B cell (primary cell): ENCODE measurements around the gene AHNAK. TPM values are rescaled to one million over a fixed set of nuclear protein-coding genes. Genes with fewer than 3 reads are reported as not detected.

ENCODE experiments used
- ATAC-seq: fragments of 200-7000 bp; cut with Tn5 transposase; one replicate; pipeline ENCODE4 v1.10.0; 2021; ENCODE audit warnings: low read depth, mild to moderate bottlenecking, moderate number of reproducible peaks, moderate library complexity
- CTCF ChIA-PET: fragments of 350-600 bp; sonication (Branson Sonifier 250); formaldehyde crosslinking; loops from one replicate; lab custom pipeline; 2021; ENCODE audit warnings: antibody characterized with exemption, inconsistent platforms; lab: Charles Lee
- POLR2A ChIA-PET: fragments of 350-600 bp; sonication (Branson Sonifier 250); formaldehyde crosslinking; loops from one replicate; lab custom pipeline; 2021; ENCODE audit warnings: antibody characterized with exemption; lab: Charles Lee
- DNase-seq: peaks from one replicate; pipeline ENCODE4 v3.0.0; 2013
- H2AFZ ChIP-seq: 2 replicates; pipeline ENCODE4 v1.6.1; 2012; ENCODE audit warnings: mild to moderate bottlenecking, low read depth, low read length; ENCODE audit not compliant: insufficient read depth, poor library complexity, severe bottlenecking
- H3K27ac ChIP-seq, 2 donors: 1 replicate in 1 of 2; 2 replicates in 1 of 2; pipeline ENCODE4 v1.5.1; 2012 to 2013; ENCODE audit warnings: low read length in 2 of 2, mild to moderate bottlenecking in 2 of 2, moderate library complexity in 1 of 2
- H3K27me3 ChIP-seq, 4 experiments: fragments of 200-600 bp in 1 of 4; sonication (generic) in 1 of 4; replicated peaks in 1 of 4; 1 replicate in 2 of 4; 2 replicates in 2 of 4; pipeline versions ENCODE4 v1.6.1 to v1.7.0; 2013 to 2016; ENCODE audit warnings: low read length in 3 of 4, mild to moderate bottlenecking in 2 of 4, mixed read lengths in 1 of 4, moderate library complexity in 1 of 4; ENCODE audit not compliant: insufficient read depth in 4 of 4, control insufficient read depth in 3 of 4; ENCODE audit errors: control extremely low read depth in 1 of 4
- H3K36me3 ChIP-seq, 2 experiments: replicated peaks in 1 of 2; 1 replicate in 1 of 2; 2 replicates in 1 of 2; pipeline versions ENCODE4 v1.6.1 to v1.7.1; 2013; ENCODE audit warnings: low read length in 1 of 2; ENCODE audit not compliant: insufficient read depth in 2 of 2, control insufficient read depth in 1 of 2; ENCODE audit errors: control extremely low read depth in 1 of 2, extremely low read depth in 1 of 2
- H3K4me1 ChIP-seq, 2 donors: fragments of 200-600 bp in 1 of 2; sonication (generic) in 1 of 2; 1 replicate in 1 of 2; 2 replicates in 1 of 2; pipeline versions ENCODE4 v1.5.1 to v1.6.1; 2013 to 2017; ENCODE audit warnings: low read length in 2 of 2; ENCODE audit not compliant: control insufficient read depth in 2 of 2, insufficient read depth in 2 of 2
- H3K4me2 ChIP-seq: replicated peaks from 2 replicates; pipeline ENCODE3; 2012; ENCODE audit warnings: mild to moderate bottlenecking, low read depth, low read length; ENCODE audit not compliant: poor library complexity, severe bottlenecking
- H3K4me3 ChIP-seq, 5 experiments: fragments of 200-600 bp in 1 of 5; sonication (generic) in 1 of 5; 1 replicate in 3 of 5; 2 replicates in 2 of 5; pipeline versions ENCODE4 v1.5.1 to v1.7.0; 2011 to 2016; ENCODE audit warnings: low read length in 4 of 5, mild to moderate bottlenecking in 4 of 5, low read depth in 2 of 5, control low read depth in 1 of 5, moderate library complexity in 1 of 5; ENCODE audit not compliant: insufficient read depth in 1 of 5; ENCODE audit errors: control extremely low read depth in 1 of 5, extremely low read depth in 1 of 5
- H3K79me2 ChIP-seq: fragments of 200-600 bp; sonication (generic); one replicate; pipeline ENCODE4 v1.6.0; 2016; ENCODE audit warnings: low read length; ENCODE audit not compliant: control insufficient read depth, insufficient read depth
- H3K9ac ChIP-seq: fragments of 200-600 bp; sonication (generic); 2 replicates; pipeline ENCODE4 v1.6.1; 2017; ENCODE audit warnings: mild to moderate bottlenecking, low read length, moderate library complexity
- H3K9me3 ChIP-seq, 3 donors: one replicate each; pipeline versions ENCODE4 v1.6.1 to v1.7.1; 2013; ENCODE audit warnings: low read length in 2 of 3; ENCODE audit not compliant: control insufficient read depth in 2 of 3, insufficient read depth in 1 of 3; ENCODE audit errors: control extremely low read depth in 1 of 3
- H4K20me1 ChIP-seq: 2 replicates; pipeline ENCODE4 v1.6.0; 2012; ENCODE audit warnings: mild to moderate bottlenecking, low read length; ENCODE audit not compliant: insufficient read depth, control insufficient read depth, poor library complexity, severe bottlenecking
- H3K27ac Mint-ChIP-seq: one replicate; pipeline ENCODE4 v1.8.0; 2021; ENCODE audit warnings: mixed read lengths
- H3K27me3 Mint-ChIP-seq: one replicate; pipeline ENCODE4 v1.8.0; 2021; ENCODE audit warnings: mixed read lengths
- H3K4me1 Mint-ChIP-seq: one replicate; pipeline ENCODE4 v1.8.0; 2021; ENCODE audit warnings: mixed read lengths
- H3K4me3 Mint-ChIP-seq: one replicate; pipeline ENCODE4 v1.8.0; 2021; ENCODE audit warnings: mixed read lengths
- H3K9me3 Mint-ChIP-seq: one replicate; pipeline ENCODE4 v1.8.0; 2022; ENCODE audit warnings: mixed read lengths; ENCODE audit not compliant: insufficient read depth
- CTCF ChIP-seq: fragments of 200-600 bp; IDR thresholded peaks from one replicate; pipeline ENCODE4 v1.8.0; 2022; ENCODE audit warnings: antibody characterized with exemption, mild to moderate bottlenecking
- EZH2 ChIP-seq: IDR thresholded peaks from 2 replicates; pipeline ENCODE4 v1.6.1; 2012; ENCODE audit warnings: borderline replicate concordance, low read depth, mild to moderate bottlenecking, moderate library complexity, low read length; ENCODE audit not compliant: insufficient read depth, poor library complexity, severe bottlenecking
- WGBS: methylation state at CpG from one replicate; pipeline ENCODE4 v1.1.5; 2013; ENCODE audit warnings: missing lambda C conversion rate; ENCODE audit not compliant: insufficient coverage; 5-methylcytosine and 5-hydroxymethylcytosine counted together
- intact Hi-C: fragments of 100-400 bp; cut with micrococcal nuclease; formaldehyde crosslinking; loops from one replicate; pipeline ENCODE4 v1.10.0; 2022
- polyA plus RNA-seq: library from polyadenylated mRNA; depleted of rRNA; stranded (reverse); fragments of >200 nt; gene quantifications from 2 replicates; pipeline ENCODE4 v1.2.3, GENCODE V29; 2012
- total RNA-seq, 2 donors: library from RNA; stranded (reverse); fragments of 120-200 nt in 1 of 2; gene quantifications; 1 replicate in 1 of 2; 2 replicates in 1 of 2; pipeline versions ENCODE4 v1.2.3 to v1.2.4, GENCODE V29; 2013 to 2022

The AHNAK gene
- total and polyA plus RNA-seq, 2 donors (not counting 1 experiment from before 2014, with no cell fraction given) = 63.7 to 229 TPM

DNA sequence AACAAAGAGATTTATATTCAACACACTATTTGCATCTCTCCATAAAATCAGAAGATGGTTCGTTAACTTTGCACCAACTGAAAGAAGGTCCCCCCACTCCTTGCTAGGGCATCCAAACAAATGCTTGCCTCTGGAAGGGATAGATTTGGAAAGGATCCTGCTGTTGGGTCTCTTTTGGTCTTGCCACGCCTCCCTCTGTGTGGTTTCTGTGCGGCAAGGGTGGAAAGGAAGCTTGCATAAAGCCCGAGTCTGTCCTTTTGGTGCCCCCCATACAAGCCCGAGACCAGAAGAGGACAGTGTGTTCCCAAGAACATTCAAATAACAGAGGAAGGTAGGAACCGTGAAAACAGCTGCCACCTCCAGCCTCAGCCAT, 112.7 kb downstream of the AHNAK start:
- ChIA-PET POLR2A (no interaction called here), CTCF (interaction anchor here (0.6 to 2.4 kb wide), 4 partner anchors 9 to 127 kb away, joined by 3 to 14 read pairs (median 4); no protein-coding TSS in a partner anchor)
- H3K4me1 Mint-ChIP-seq = peaks cover 37% of the 10 kb centered on the region
- no peaks in the 10 kb centered on the region for H4K20me1 ChIP-seq
- no peaks in the 10 kb centered on the region for H3K79me2 ChIP-seq
- H3K4me3 ChIP-seq = no peak overlapping the region
- no peak overlapping the region for H3K9ac ChIP-seq
- intact Hi-C loops = no loop called here
- peaks cover 21 to 37% of the 10 kb centered on the region in 2 donors for H3K4me1 ChIP-seq
- H3K27me3 Mint-ChIP-seq = peaks cover 3% of the 10 kb centered on the region
- no peaks in the 10 kb centered on the region for H3K36me3 ChIP-seq
- WGBS = 17% methylated on average over 5 of the region's 6 CpGs
- TF ChIP-seq EZH2 (no peak), CTCF (no peak)
- peak overlapping the region; percentile 53 for H3K4me3 Mint-ChIP-seq
- H3K4me2 ChIP-seq = peak overlapping the region; percentile 21
- no peaks in the 10 kb centered on the region for H3K9me3 ChIP-seq
- no peaks in the 10 kb centered on the region for H3K27me3 ChIP-seq
- ATAC-seq (no peak), DNase-seq (no peak)
- peak overlapping the region; percentile 54 for H3K27ac Mint-ChIP-seq
- no peak overlapping the region for H3K27ac ChIP-seq
- no peaks in the 10 kb centered on the region for H3K9me3 Mint-ChIP-seq
- H2AFZ ChIP-seq = peak overlapping the region; percentile 50

- Mint-ChIP-seq H3K4me3 (peak overlapping the region; percentile 53), H3K4me1 (peaks cover 37% of the 10 kb centered on the region), H3K9me3 (no peaks in the 10 kb centered on the region), H3K27ac (peak overlapping the region; percentile 54), H3K27me3 (peaks cover 3% of the 10 kb centered on the region)
- Histone ChIP-seq H3K36me3 (no peaks in the 10 kb centered on the region), H3K27me3 (no peaks in the 10 kb centered on the region), H2AFZ (peak overlapping the region; percentile 50), H3K79me2 (no peaks in the 10 kb centered on the region), H3K9ac (no peak overlapping the region), H3K4me2 (peak overlapping the region; percentile 21), H3K4me1 (peaks cover 21 to 37% of the 10 kb centered on the region in 2 donors), H4K20me1 (no peaks in the 10 kb centered on the region), H3K9me3 (no peaks in the 10 kb centered on the region), H3K27ac (no peak overlapping the region), H3K4me3 (no peak overlapping the region)
- ChIA-PET POLR2A (interaction anchor here (0.7 kb wide), 2 partner anchors 110 to 429 kb away, joined by 4 to 7 read pairs; no protein-coding TSS in a partner anchor), CTCF (interaction anchor here (0.6 to 2.4 kb wide), 6 partner anchors 9 to 206 kb away, joined by 3 to 14 read pairs (median 4); no protein-coding TSS in a partner anchor)
- DNase-seq (no peak), ATAC-seq (peak; percentile 21)
- no peak for TF ChIP-seq CTCF
- no peak for TF ChIP-seq EZH2
- intact Hi-C loops = no loop called here
- WGBS = 32% methylated on average over 6 of the region's 16 CpGs
Observed at GRCh38 chr11:62433141-62433903, 113.3 kb downstream of the AHNAK start.
